Measurements from ENCODE around the gene SCT. TPM values are rescaled to one million over a fixed set of nuclear protein-coding genes. Genes with fewer than 3 reads are reported as not detected.

The SCT gene
- total and polyA plus RNA-seq, 2 donors (not counting 1 experiment from before 2014, with no cell fraction given): not detected

- peaks cover 14% of the 10 kb centered on the region for H3K4me1 Mint-ChIP-seq
- Histone ChIP-seq H3K4me3 (ENCODE audit: control extremely low read depth in 1 of 5, extremely low read depth in 1 of 5, insufficient read depth in 1 of 5, low read depth in 2 of 5, low read length in 4 of 5) (no peak overlapping the region), H3K36me3 (replicated peaks in 1 of 2; ENCODE audit: control extremely low read depth in 1 of 2, control insufficient read depth in 1 of 2, extremely low read depth in 1 of 2, insufficient read depth in 2 of 2, low read length in 1 of 2) (no peaks in the 10 kb centered on the region), H3K9me3 (ENCODE audit: control extremely low read depth in 1 of 3, control insufficient read depth in 2 of 3, insufficient read depth in 1 of 3, low read length in 2 of 3) (no peaks in the 10 kb centered on the region), H3K27ac (ENCODE audit: low read length in 2 of 2) (no peak overlapping the region), H3K27me3 (replicated peaks in 1 of 4; ENCODE audit: control extremely low read depth in 1 of 4, control insufficient read depth in 3 of 4, insufficient read depth in 4 of 4, low read length in 3 of 4) (peaks cover 0 to 13% (median 4%) of the 10 kb centered on the region in 4 experiments), H4K20me1 (ENCODE audit: control insufficient read depth, insufficient read depth, low read length, poor library complexity, severe bottlenecking) (peaks cover 5% of the 10 kb centered on the region), H3K79me2 (ENCODE audit: control insufficient read depth, insufficient read depth, low read length) (peaks cover 2% of the 10 kb centered on the region), H2AFZ (ENCODE audit: insufficient read depth, low read depth, low read length, poor library complexity, severe bottlenecking) (no peak overlapping the region), H3K9ac (ENCODE audit: low read length) (no peak overlapping the region), H3K4me2 (replicated peaks; ENCODE audit: low read depth, low read length, poor library complexity, severe bottlenecking) (no peak overlapping the region), H3K4me1 (ENCODE audit: control insufficient read depth in 2 of 2, insufficient read depth in 2 of 2, low read length in 2 of 2) (peaks cover 15 to 20% of the 10 kb centered on the region in 2 donors)
- intact Hi-C loops (cut with micrococcal nuclease): no loop called here
- 97% methylated on average over 46 of the region's 50 CpGs for WGBS (ENCODE audit: insufficient coverage)
- ChIA-PET POLR2A (no interaction called here), CTCF (no interaction called here)
- no peak for DNase-seq
- no peak overlapping the region for H3K27ac Mint-ChIP-seq
- H3K4me3 Mint-ChIP-seq: no peak overlapping the region
- no peaks in the 10 kb centered on the region for H3K9me3 Mint-ChIP-seq (ENCODE audit: insufficient read depth)
- no peak for ATAC-seq (ENCODE audit: low read depth)
- TF ChIP-seq CTCF (IDR thresholded peaks at IDR 0.05) (no peak), EZH2 (IDR thresholded peaks at IDR 0.05; ENCODE audit: borderline replicate concordance, insufficient read depth, low read depth, low read length, poor library complexity, severe bottlenecking) (no peak)
- peaks cover 4% of the 10 kb centered on the region for H3K27me3 Mint-ChIP-seq
Measured at GRCh38 chr11:643849-644738, 17.1 kb upstream of the SCT start.

GRCh38 chr11:643366-643765 is 16.4 kb upstream of the SCT start:
- Mint-ChIP-seq H3K4me1 (peaks cover 17% of the 10 kb centered on the region), H3K4me3 (no peak overlapping the region), H3K9me3 (ENCODE audit: insufficient read depth) (no peaks in the 10 kb centered on the region), H3K27ac (no peak overlapping the region), H3K27me3 (peaks cover 8% of the 10 kb centered on the region)
- H3K36me3 ChIP-seq (replicated peaks in 1 of 2; ENCODE audit: control extremely low read depth in 1 of 2, control insufficient read depth in 1 of 2, extremely low read depth in 1 of 2, insufficient read depth in 2 of 2, low read length in 1 of 2): no peaks in the 10 kb centered on the region
- POLR2A ChIA-PET: no interaction called here
- no peak overlapping the region for H3K4me3 ChIP-seq (ENCODE audit: control extremely low read depth in 1 of 5, extremely low read depth in 1 of 5, insufficient read depth in 1 of 5, low read depth in 2 of 5, low read length in 4 of 5)
- H3K9me3 ChIP-seq (ENCODE audit: control extremely low read depth in 1 of 3, control insufficient read depth in 2 of 3, insufficient read depth in 1 of 3, low read length in 2 of 3): no peaks in the 10 kb centered on the region
- H4K20me1 ChIP-seq (ENCODE audit: control insufficient read depth, insufficient read depth, low read length, poor library complexity, severe bottlenecking): peaks cover 8% of the 10 kb centered on the region
- peaks cover 18 to 23% of the 10 kb centered on the region in 2 donors for H3K4me1 ChIP-seq (ENCODE audit: control insufficient read depth in 2 of 2, insufficient read depth in 2 of 2, low read length in 2 of 2)
- DNase-seq (no peak), ATAC-seq (ENCODE audit: low read depth) (no peak)
- intact Hi-C loops (cut with micrococcal nuclease): no loop called here
- H3K4me2 ChIP-seq (replicated peaks; ENCODE audit: low read depth, low read length, poor library complexity, severe bottlenecking): no peak overlapping the region
- peaks cover 2% of the 10 kb centered on the region for H3K79me2 ChIP-seq (ENCODE audit: control insufficient read depth, insufficient read depth, low read length)
- H3K27me3 ChIP-seq (replicated peaks in 1 of 4; ENCODE audit: control extremely low read depth in 1 of 4, control insufficient read depth in 3 of 4, insufficient read depth in 4 of 4, low read length in 3 of 4): peaks cover 0 to 20% (median 8%) of the 10 kb centered on the region in 4 experiments
- WGBS (ENCODE audit: insufficient coverage): 87% methylated on average over 9 of the region's 9 CpGs
- no peak overlapping the region for H2AFZ ChIP-seq (ENCODE audit: insufficient read depth, low read depth, low read length, poor library complexity, severe bottlenecking)
- H3K9ac ChIP-seq (ENCODE audit: low read length): no peak overlapping the region
- no peak for TF ChIP-seq EZH2 (IDR thresholded peaks at IDR 0.05; ENCODE audit: borderline replicate concordance, insufficient read depth, low read depth, low read length, poor library complexity, severe bottlenecking)
- no peak for TF ChIP-seq CTCF (IDR thresholded peaks at IDR 0.05)
- no peak overlapping the region for H3K27ac ChIP-seq (ENCODE audit: low read length in 2 of 2)
- CTCF ChIA-PET: no interaction called here

All from B cell (primary cell).